SIG-M5 treated with dmso at 0.1 percent for 504 hours (cell line): ENCODE measurements around the gene HDHD3.

Experiments used
- DNase-seq: peaks from one replicate; lab custom pipeline; 2025; ENCODE audit not compliant: unreplicated experiment; lab: John Stamatoyannopoulos, UW

The HDHD3 gene

GRCh38 chr9:113340011-113340699 is 36.6 kb downstream of the HDHD3 start, which contains the start of gene WDR31:
Gene WDR31 (minus strand): TSS chr9:113340275. CDS start chr9:113332022, 8,253 bp downstream.
- DNase-seq, result peak; percentile 82

GRCh38 chr9:113337714-113338113 is 39.1 kb downstream of the HDHD3 start:
- DNase-seq, result no peak

- DNase-seq, result no peak
Measured at GRCh38 chr9:113331780-113332179, 45.0 kb downstream of the HDHD3 start.

- no peak for DNase-seq
Measured at GRCh38 chr9:113328045-113328782, 48.6 kb downstream of the HDHD3 start.

- DNase-seq, result no peak
Measured at GRCh38 chr9:113326230-113326629, 50.6 kb downstream of the HDHD3 start.
